Measurements from ENCODE around the gene FAM217B.

GRCh38 chr20:59945731-59946130 is 5.5 kb downstream of the FAM217B start:
- no peak for TF ChIP-seq CTCF (IDR thresholded peaks at IDR 0.05)
- no peak for TF ChIP-seq POLR2A (IDR thresholded peaks at IDR 0.05)
